Measurements from ENCODE around the gene PCBP3.

The PCBP3 gene

DNA sequence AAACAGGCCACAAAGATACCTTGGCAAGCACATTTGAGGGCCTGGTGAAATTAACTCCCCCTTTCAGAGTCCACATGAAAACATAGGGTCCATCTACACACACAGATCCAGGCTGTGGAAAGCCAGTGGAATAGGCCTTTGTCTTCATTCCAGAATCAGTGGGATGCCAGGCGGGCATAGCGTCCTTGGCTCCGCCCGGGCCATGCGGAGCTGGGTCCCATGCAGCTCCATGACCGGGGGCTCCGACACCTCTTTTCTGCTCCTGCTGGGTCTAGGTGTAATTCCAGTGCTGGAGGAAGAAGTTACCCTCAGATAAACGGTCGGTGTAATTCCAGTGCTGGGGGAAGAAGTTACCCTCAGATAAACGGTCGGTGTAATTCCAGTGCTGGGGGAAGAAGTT lies 274.5 kb downstream of the PCBP3 start:
- TF ChIP-seq EZH2phosphoT487 (IDR thresholded peaks at IDR 0.05; ENCODE audit: low read length) (no peak), CTCF (IDR thresholded peaks at IDR 0.05; ENCODE audit: low read length) (no peak), EZH2 (optimal IDR thresholded peaks at IDR 0.05; ENCODE audit: low read depth, low read length) (no peak)
- Histone ChIP-seq H4K20me1 (ENCODE audit: insufficient read depth, low read length) (no peaks in the 10 kb centered on the region), H3F3A (ENCODE audit: insufficient read depth, low read length) (no peaks in the 10 kb centered on the region), H3K79me2 (ENCODE audit: low read length) (no peaks in the 10 kb centered on the region), H3K36me3 (replicated peaks; ENCODE audit: insufficient read depth, low read length) (no peaks in the 10 kb centered on the region), H3K27me3 (replicated peaks; ENCODE audit: insufficient read depth, low read length) (peaks cover 75% of the 10 kb centered on the region), H3K9me3 (replicated peaks; ENCODE audit: insufficient read depth, low read length) (no peaks in the 10 kb centered on the region), H3K4me2 (ENCODE audit: low read depth, low read length) (no peak overlapping the region), H3K9ac (ENCODE audit: low read length) (no peak overlapping the region), H3K4me1 (ENCODE audit: low read length) (no peaks in the 10 kb centered on the region), H3K4me3 (ENCODE audit: low read length) (no peak overlapping the region), H3K27ac (ENCODE audit: low read length) (no peak overlapping the region), H2AFZ (ENCODE audit: low read length) (no peak overlapping the region), H3K9me2 (replicated peaks; ENCODE audit: insufficient read depth, low read length) (no peaks in the 10 kb centered on the region)
- no peak for DNase-seq

DNA sequence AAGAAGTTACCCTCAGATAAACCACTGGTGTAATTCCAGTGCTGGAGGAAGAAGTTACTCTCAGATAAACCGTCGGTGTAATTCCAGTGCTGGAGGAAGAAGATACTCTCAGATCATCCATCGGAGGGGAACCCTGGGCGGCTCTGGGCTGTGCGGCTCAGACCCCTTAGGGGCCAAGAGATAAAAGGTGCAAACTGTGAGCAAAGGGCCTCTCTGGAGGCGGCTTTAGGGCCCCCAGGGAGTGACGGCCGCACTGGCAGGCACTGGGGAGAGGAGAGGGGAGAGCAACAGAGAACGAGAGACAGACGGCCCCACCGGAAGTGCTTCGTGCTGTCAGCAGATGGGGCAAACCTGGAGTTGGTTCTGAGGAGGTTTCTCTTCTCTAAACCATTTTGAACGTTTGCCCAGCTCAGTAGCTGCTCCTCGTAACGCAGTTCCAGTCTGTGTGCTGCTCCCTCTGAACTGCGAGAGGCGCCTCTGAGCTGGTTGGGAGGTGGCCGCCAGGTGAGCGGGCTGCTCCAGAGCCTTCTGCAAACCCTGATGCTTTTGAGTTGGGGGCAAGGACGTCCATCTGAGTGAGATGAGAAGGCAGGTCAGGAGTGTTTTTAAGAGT lies 275.4 kb downstream of the PCBP3 start:
- Histone ChIP-seq H3K79me2 (ENCODE audit: low read length) (no peaks in the 10 kb centered on the region), H3K27me3 (replicated peaks; ENCODE audit: insufficient read depth, low read length) (peaks cover 68% of the 10 kb centered on the region), H3K9me2 (replicated peaks; ENCODE audit: insufficient read depth, low read length) (no peaks in the 10 kb centered on the region), H3K4me2 (ENCODE audit: low read depth, low read length) (no peak overlapping the region), H3K4me3 (ENCODE audit: low read length) (no peak overlapping the region), H3K27ac (ENCODE audit: low read length) (no peak overlapping the region), H4K20me1 (ENCODE audit: insufficient read depth, low read length) (no peaks in the 10 kb centered on the region), H3K4me1 (ENCODE audit: low read length) (no peaks in the 10 kb centered on the region), H3K9me3 (replicated peaks; ENCODE audit: insufficient read depth, low read length) (no peaks in the 10 kb centered on the region), H3F3A (ENCODE audit: insufficient read depth, low read length) (no peaks in the 10 kb centered on the region), H2AFZ (ENCODE audit: low read length) (no peak overlapping the region), H3K36me3 (replicated peaks; ENCODE audit: insufficient read depth, low read length) (no peaks in the 10 kb centered on the region), H3K9ac (ENCODE audit: low read length) (no peak overlapping the region)
- no peak for DNase-seq
- TF ChIP-seq CTCF (IDR thresholded peaks at IDR 0.05; ENCODE audit: low read length) (no peak), EZH2phosphoT487 (IDR thresholded peaks at IDR 0.05; ENCODE audit: low read length) (no peak), EZH2 (optimal IDR thresholded peaks at IDR 0.05; ENCODE audit: low read depth, low read length) (no peak)

- Histone ChIP-seq H3K9me3 (replicated peaks; ENCODE audit: insufficient read depth, low read length) (no peaks in the 10 kb centered on the region), H3K27me3 (replicated peaks; ENCODE audit: insufficient read depth, low read length) (peaks cover 61% of the 10 kb centered on the region), H4K20me1 (ENCODE audit: insufficient read depth, low read length) (no peaks in the 10 kb centered on the region), H3K36me3 (replicated peaks; ENCODE audit: insufficient read depth, low read length) (no peaks in the 10 kb centered on the region), H3K4me3 (ENCODE audit: low read length) (no peak overlapping the region), H3K27ac (ENCODE audit: low read length) (no peak overlapping the region), H3K4me1 (ENCODE audit: low read length) (no peaks in the 10 kb centered on the region), H2AFZ (ENCODE audit: low read length) (no peak overlapping the region), H3K9me2 (replicated peaks; ENCODE audit: insufficient read depth, low read length) (no peaks in the 10 kb centered on the region), H3K79me2 (ENCODE audit: low read length) (no peaks in the 10 kb centered on the region), H3K4me2 (ENCODE audit: low read depth, low read length) (no peak overlapping the region), H3F3A (ENCODE audit: insufficient read depth, low read length) (no peaks in the 10 kb centered on the region), H3K9ac (ENCODE audit: low read length) (no peak overlapping the region)
- DNase-seq = no peak
- TF ChIP-seq CTCF (IDR thresholded peaks at IDR 0.05; ENCODE audit: low read length) = no peak
- TF ChIP-seq EZH2phosphoT487 (IDR thresholded peaks at IDR 0.05; ENCODE audit: low read length) = no peak
- TF ChIP-seq EZH2 (optimal IDR thresholded peaks at IDR 0.05; ENCODE audit: low read depth, low read length) = no peak
Measured at GRCh38 chr21:45919593-45919992, 276.1 kb downstream of the PCBP3 start.

Data from MM.1S (cell line).